Gastroesophageal sphincter (tissue), 3 donors: ENCODE measurements around the gene ATP6V1C2.

Experiments
- CTCF ChIP-seq, 4 experiments: fragments of 200-600 bp in 2 of 4; fragments of 450-650 bp in 2 of 4; sonication (generic) in 1 of 4; IDR thresholded peaks; one replicate each; pipeline ENCODE4 v1.5.1; 2017 to 2019; ENCODE audit warnings: antibody characterized with exemption in 4 of 4, mild to moderate bottlenecking in 2 of 4, moderate library complexity in 2 of 4
- POLR2A ChIP-seq, 2 donors: fragments of 450-650 bp; IDR thresholded peaks; one replicate each; pipeline ENCODE4 v1.6.1; 2017; ENCODE audit warnings: antibody characterized with exemption in 2 of 2, mild to moderate bottlenecking in 2 of 2, moderate library complexity in 1 of 2

GRCh38 chr2:10720306-10720705 lies 1.1 kb upstream of the ATP6V1C2 start:
- no peak for TF ChIP-seq POLR2A (IDR thresholded peaks at IDR 0.05)
- no peak for TF ChIP-seq CTCF (IDR thresholded peaks at IDR 0.05)
